OCI-LY1 (cell line): Measurements from ENCODE around the gene SMARCA5.
"Not testable (repeated sequence)": the region's sequence is repeated elsewhere in the genome, so short reads cannot be mapped to it uniquely, and the experiment has no call there.

Source experiments
- H2AFZ ChIP-seq: fragments of 200-600 bp; sonication (generic), shearing (Covaris generic); 2 replicates; pipeline ENCODE4 v1.6.0; 2014; ENCODE audit warnings: antibody characterized with exemption, mild to moderate bottlenecking, low read length
- H3F3A ChIP-seq: fragments of 200-600 bp; sonication (generic), shearing (Covaris generic); 2 replicates; pipeline ENCODE4 v1.6.0; 2014; ENCODE audit warnings: mild to moderate bottlenecking, antibody characterized with exemption, low read length, moderate library complexity; ENCODE audit not compliant: insufficient read depth
- H3K27ac ChIP-seq: fragments of 200-600 bp; sonication (generic); 2 replicates; pipeline ENCODE4 v1.5.1; 2014; ENCODE audit warnings: low read length, mixed run types, mild to moderate bottlenecking, low read depth; ENCODE audit not compliant: poor library complexity, severe bottlenecking
- H3K27me3 ChIP-seq: fragments of 200-600 bp; sonication (generic); 2 replicates; pipeline ENCODE4 v1.6.0; 2014; ENCODE audit warnings: antibody characterized with exemption, mild to moderate bottlenecking, low read length, moderate library complexity; ENCODE audit not compliant: insufficient read depth
- H3K36me3 ChIP-seq: fragments of 200-600 bp; sonication (generic); 2 replicates; pipeline ENCODE4 v1.6.1; 2014; ENCODE audit warnings: mild to moderate bottlenecking, antibody characterized with exemption, low read length, moderate library complexity, mixed read lengths; ENCODE audit not compliant: insufficient read depth
- H3K4me1 ChIP-seq: fragments of 200-600 bp; sonication (generic); 2 replicates; pipeline ENCODE4 v1.5.1; 2014; ENCODE audit warnings: mild to moderate bottlenecking, low read length, moderate library complexity; ENCODE audit not compliant: insufficient read depth, severe bottlenecking
- H3K4me2 ChIP-seq: fragments of 200-600 bp; sonication (generic), shearing (Covaris generic); 2 replicates; pipeline ENCODE4 v1.6.1; 2014; ENCODE audit warnings: low read length
- H3K4me3 ChIP-seq: fragments of 200-600 bp; sonication (generic); 2 replicates; pipeline ENCODE4 v1.5.1; 2014; ENCODE audit warnings: low read length, low read depth, mild to moderate bottlenecking, mixed read lengths; ENCODE audit not compliant: poor library complexity, severe bottlenecking
- H3K79me2 ChIP-seq: fragments of 200-600 bp; shearing (Covaris generic); 2 replicates; pipeline ENCODE4 v1.6.1; 2016; ENCODE audit warnings: mixed run types, low read length, mixed read lengths; ENCODE audit not compliant: insufficient read depth
- H3K9ac ChIP-seq: fragments of 200-600 bp; sonication (generic), shearing (Covaris generic); 2 replicates; pipeline ENCODE4 v1.6.1; 2014; ENCODE audit warnings: mild to moderate bottlenecking, low read length, mixed read lengths
- H3K9me2 ChIP-seq: fragments of 200-600 bp; sonication (generic), shearing (Covaris generic); 2 replicates; pipeline ENCODE4 v1.6.1; 2014; ENCODE audit warnings: low read depth, mild to moderate bottlenecking, low read length, mixed read lengths
- H3K9me3 ChIP-seq: fragments of 200-600 bp; shearing (Covaris generic); 2 replicates; pipeline ENCODE4 v1.6.1; 2014; ENCODE audit warnings: low read length, mixed read lengths
- H4K20me1 ChIP-seq: fragments of 200-600 bp; sonication (generic), shearing (Covaris generic); 2 replicates; pipeline ENCODE4 v1.6.0; 2016; ENCODE audit warnings: mild to moderate bottlenecking, low read length; ENCODE audit not compliant: insufficient read depth
- CTCF ChIP-seq: fragments of 200-600 bp; sonication (generic), shearing (Covaris generic); IDR thresholded peaks from 2 replicates; pipeline ENCODE4 v1.5.1; 2017; ENCODE audit warnings: mild to moderate bottlenecking, antibody characterized with exemption, low read length, moderate library complexity, mixed read lengths
- EZH2 ChIP-seq: fragments of 200-600 bp; sonication (generic), shearing (Covaris generic); IDR thresholded peaks from 2 replicates; pipeline ENCODE4 v1.8.0; 2017; ENCODE audit warnings: borderline replicate concordance, mixed run types, mild to moderate bottlenecking, antibody characterized with exemption, low read length, moderate library complexity, mixed read lengths

SMARCA5 gene

GRCh38 chr4:143517764-143518163 lies 4.3 kb downstream of the SMARCA5 start:
- H3K4me2 ChIP-seq, result no peak overlapping the region
- peaks cover 7% of the 10 kb centered on the region; the same call in 1 of the 2 replicates for H4K20me1 ChIP-seq
- H3K9me2 ChIP-seq, result no peaks in the 10 kb centered on the region
- H2AFZ ChIP-seq, result no peak overlapping the region
- H3K9ac ChIP-seq, result no peak overlapping the region
- H3K27me3 ChIP-seq, result no peaks in the 10 kb centered on the region
- H3K9me3 ChIP-seq, result no peaks in the 10 kb centered on the region
- peaks cover 65% of the 10 kb centered on the region for H3K36me3 ChIP-seq
- H3K27ac ChIP-seq, result no peak overlapping the region
- peaks cover 63% of the 10 kb centered on the region for H3K79me2 ChIP-seq
- H3K4me1 ChIP-seq, result peaks cover 19% of the 10 kb centered on the region
- H3K4me3 ChIP-seq, result no peak overlapping the region
- TF ChIP-seq EZH2, result no peak
- no peak for TF ChIP-seq CTCF
- no peaks in the 10 kb centered on the region for H3F3A ChIP-seq

- H3K79me2 ChIP-seq, result peaks cover 11% of the 10 kb centered on the region
- peaks cover 94% of the 10 kb centered on the region for H3K36me3 ChIP-seq
- no peak overlapping the region for H2AFZ ChIP-seq
- H3K9me3 ChIP-seq, result no peaks in the 10 kb centered on the region
- no peaks in the 10 kb centered on the region for H3K27me3 ChIP-seq
- TF ChIP-seq EZH2, result no peak
- TF ChIP-seq CTCF, result no peak
- no peaks in the 10 kb centered on the region for H3K9me2 ChIP-seq
- H3K27ac ChIP-seq, result no peak overlapping the region
- H4K20me1 ChIP-seq, result peaks cover 2% of the 10 kb centered on the region; the same call in 1 of the 2 replicates
- no peaks in the 10 kb centered on the region for H3K4me1 ChIP-seq
- H3K4me3 ChIP-seq, result no peak overlapping the region
- no peak overlapping the region for H3K9ac ChIP-seq
- no peaks in the 10 kb centered on the region; the same call in 1 of the 2 replicates for H3F3A ChIP-seq
- no peak overlapping the region for H3K4me2 ChIP-seq
Measured at GRCh38 chr4:143524211-143524610, 10.7 kb downstream of the SMARCA5 start.

GRCh38 chr4:143528046-143528445 lies 14.5 kb downstream of the SMARCA5 start:
- not testable (repeated sequence) for H3K4me2 ChIP-seq, H3K27ac ChIP-seq, H4K20me1 ChIP-seq, H3K79me2 ChIP-seq, H3K9me3 ChIP-seq, H3K27me3 ChIP-seq, H3K4me1 ChIP-seq, H2AFZ ChIP-seq, H3K4me3 ChIP-seq, H3K9me2 ChIP-seq, H3F3A ChIP-seq, H3K9ac ChIP-seq
- H3K36me3 ChIP-seq, result peaks cover 93% of the 10 kb centered on the region

- Histone ChIP-seq H3K4me2 (no peak overlapping the region), H3F3A (no peaks in the 10 kb centered on the region), H3K4me3 (no peak overlapping the region), H3K79me2 (no peaks in the 10 kb centered on the region), H3K4me1 (no peaks in the 10 kb centered on the region), H3K9me2 (no peaks in the 10 kb centered on the region), H3K9ac (no peak overlapping the region), H3K36me3 (peaks cover 96% of the 10 kb centered on the region), H2AFZ (no peak overlapping the region), H3K27me3 (no peaks in the 10 kb centered on the region), H3K9me3 (no peaks in the 10 kb centered on the region), H3K27ac (no peak overlapping the region), H4K20me1 (no peaks in the 10 kb centered on the region)
- TF ChIP-seq CTCF, result peak; percentile 44
- TF ChIP-seq EZH2, result no peak
Measured at GRCh38 chr4:143531380-143531779, 17.9 kb downstream of the SMARCA5 start.
